Upper lobe of left lung (tissue), 6 donors: ENCODE measurements around the gene YWHAE. TPM values are rescaled to one million over a fixed set of nuclear protein-coding genes. Genes with fewer than 3 reads are reported as not detected.

Experiments
- ATAC-seq, 2 donors: fragments of 200-7000 bp; cut with Tn5 transposase; one replicate each; pipeline ENCODE4 v1.9.1; 2022; ENCODE audit warnings: mild to moderate bottlenecking in 2 of 2, moderate library complexity in 2 of 2; ENCODE audit not compliant: low FRiP score in 2 of 2
- DNase-seq, 2 donors: peaks; one replicate each; pipeline ENCODE4 v3.0.0-alpha.2; 2019 to 2020
- H3K27ac ChIP-seq, 4 donors: fragments of 200-600 bp; sonication (generic); one replicate each; pipeline ENCODE4 v1.5.1; 2016 to 2019
- H3K27me3 ChIP-seq, 4 donors: fragments of 200-600 bp; sonication (generic); one replicate each; pipeline ENCODE4 v1.5.1; 2017 to 2019
- H3K36me3 ChIP-seq, 4 donors: fragments of 200-600 bp; sonication (generic); one replicate each; pipeline ENCODE4 v1.5.1; 2016 to 2019
- H3K4me1 ChIP-seq, 4 donors: fragments of 200-600 bp; sonication (generic); one replicate each; pipeline ENCODE4 v1.5.1; 2018 to 2019
- H3K4me3 ChIP-seq, 4 donors: fragments of 200-600 bp; sonication (generic); one replicate each; pipeline ENCODE4 v1.5.1; 2017 to 2019; ENCODE audit warnings: mild to moderate bottlenecking in 2 of 4, moderate library complexity in 1 of 4
- H3K9me3 ChIP-seq, 4 donors: fragments of 200-600 bp; sonication (generic); one replicate each; pipeline ENCODE4 v1.5.1; 2018 to 2019
- EP300 ChIP-seq, 4 donors: sonication (generic); formaldehyde crosslinking; IDR thresholded peaks; one replicate each; pipeline ENCODE4 v1.5.1; 2017; ENCODE audit warnings: antibody characterized with exemption in 4 of 4, control low read depth in 2 of 4
- POLR2A ChIP-seq, 4 donors: fragments of 450-650 bp; IDR thresholded peaks; one replicate each; pipeline ENCODE4 v1.5.1; 2016 to 2017; ENCODE audit warnings: antibody characterized with exemption in 4 of 4, mild to moderate bottlenecking in 2 of 4
- POLR2AphosphoS5 ChIP-seq, 2 donors: sonication (generic); formaldehyde crosslinking; IDR thresholded peaks; one replicate each; pipeline ENCODE4 v1.5.1; 2017; ENCODE audit warnings: antibody characterized with exemption in 2 of 2
- WGBS, 2 donors: methylation state at CpG; one replicate each; pipeline ENCODE4 v1.1.5; 2017 to 2018; 5-methylcytosine and 5-hydroxymethylcytosine counted together
- total RNA-seq, 6 donors: library from RNA; depleted of rRNA in 4 of 6; stranded (reverse); fragments of >200 nt in 4 of 6; gene quantifications; one replicate each; pipeline versions ENCODE4 v1.1.0 to v1.2.1, GENCODE V29; 2016 to 2021
- TF ChIP-seq, protein P1 (sequence below), 6 experiments: fragments of 450-650 bp in 4 of 6; fragments of 200-600 bp in 2 of 6; sonication (generic) in 2 of 6; IDR thresholded peaks; one replicate each; pipeline ENCODE4 v1.5.1; 2016 to 2019; ENCODE audit warnings: antibody characterized with exemption in 6 of 6
- donor health status: DM: no; HTN: no; CAD: no; lungs with moderate emphysema.
- donor health status: DM: no; HTN: yes; CAD: no; lungs with severe emphysema.

Gene YWHAE
- total RNA-seq, 6 donors from 2014 or later: 318 to 698 (median 384) TPM

DNA sequence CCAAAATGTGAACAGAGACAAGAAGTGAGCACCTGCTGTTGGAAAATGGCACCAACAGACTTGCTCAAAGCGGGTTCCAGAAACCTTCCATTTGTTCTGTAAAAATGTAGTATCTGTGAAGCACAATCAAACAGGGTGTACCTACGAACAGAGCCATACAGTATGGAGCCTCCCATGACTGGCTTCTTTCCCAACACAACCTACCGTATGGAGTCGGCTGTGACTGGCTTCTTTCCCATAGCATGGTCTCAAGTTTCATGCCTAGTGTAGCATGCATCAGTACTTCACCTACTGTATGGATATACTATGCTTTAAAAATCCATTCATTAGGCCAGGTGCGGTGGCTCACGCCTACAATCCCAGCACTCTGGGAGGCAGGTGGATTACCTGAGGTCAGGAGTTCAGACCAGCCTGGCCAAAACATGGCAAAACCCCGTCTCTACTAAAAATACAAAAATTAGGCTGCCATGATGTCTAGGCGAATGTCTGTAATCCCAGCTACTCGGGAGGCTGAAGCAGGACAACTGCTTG is 26.2 kb downstream of the YWHAE start:
- no peaks in the 10 kb centered on the region for H3K27me3 ChIP-seq
- peaks cover 60 to 88% (median 67%) of the 10 kb centered on the region in 4 donors for H3K4me1 ChIP-seq
- ATAC-seq (no peak), DNase-seq (no peak)
- H3K27ac ChIP-seq: peak overlapping the region in 3 of 4 donors; percentile 4 to 28 (median 11)
- H3K9me3 ChIP-seq: no peaks in the 10 kb centered on the region
- 68 to 73% methylated on average over 9 of the region's 9 CpGs for WGBS, 2 donors
- H3K36me3 ChIP-seq: peaks cover 0 to 20% (median 3%) of the 10 kb centered on the region in 4 donors
- no peak for TF ChIP-seq EP300 (IDR thresholded peaks at IDR 0.05)
- TF ChIP-seq POLR2AphosphoS5 (IDR thresholded peaks at IDR 0.05): no peak
- H3K4me3 ChIP-seq: no peak overlapping the region

DNA sequence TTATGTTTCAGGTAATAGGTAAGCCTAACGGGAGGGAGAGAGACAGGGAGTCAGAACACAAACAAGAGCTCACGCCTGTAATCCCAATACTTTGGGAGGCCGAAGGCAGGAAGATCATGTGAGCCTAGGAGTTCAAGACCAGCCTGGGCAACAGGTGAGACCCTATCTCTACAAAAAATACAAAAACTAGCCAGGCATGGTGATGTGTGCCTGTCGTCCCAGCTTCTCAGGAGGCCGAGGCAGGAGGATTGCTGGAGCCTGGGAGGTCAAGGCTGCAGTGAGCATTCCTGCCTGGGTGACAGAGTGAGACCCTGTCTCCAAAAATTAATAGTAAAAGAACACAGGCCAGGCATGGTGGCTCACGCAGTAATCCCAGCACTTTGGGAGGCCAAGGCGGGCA is 27.4 kb downstream of the YWHAE start:
- H3K4me1 ChIP-seq: peaks cover 51 to 85% (median 57%) of the 10 kb centered on the region in 4 donors
- ATAC-seq (no peak), DNase-seq (no peak)
- H3K27me3 ChIP-seq: no peaks in the 10 kb centered on the region
- H3K4me3 ChIP-seq: no peak overlapping the region
- 86 to 90% methylated on average over 7 of the region's 7 CpGs for WGBS, 2 donors
- H3K9me3 ChIP-seq: no peaks in the 10 kb centered on the region
- peaks cover 0 to 20% (median 3%) of the 10 kb centered on the region in 4 donors for H3K36me3 ChIP-seq
- TF ChIP-seq, protein P1, sequence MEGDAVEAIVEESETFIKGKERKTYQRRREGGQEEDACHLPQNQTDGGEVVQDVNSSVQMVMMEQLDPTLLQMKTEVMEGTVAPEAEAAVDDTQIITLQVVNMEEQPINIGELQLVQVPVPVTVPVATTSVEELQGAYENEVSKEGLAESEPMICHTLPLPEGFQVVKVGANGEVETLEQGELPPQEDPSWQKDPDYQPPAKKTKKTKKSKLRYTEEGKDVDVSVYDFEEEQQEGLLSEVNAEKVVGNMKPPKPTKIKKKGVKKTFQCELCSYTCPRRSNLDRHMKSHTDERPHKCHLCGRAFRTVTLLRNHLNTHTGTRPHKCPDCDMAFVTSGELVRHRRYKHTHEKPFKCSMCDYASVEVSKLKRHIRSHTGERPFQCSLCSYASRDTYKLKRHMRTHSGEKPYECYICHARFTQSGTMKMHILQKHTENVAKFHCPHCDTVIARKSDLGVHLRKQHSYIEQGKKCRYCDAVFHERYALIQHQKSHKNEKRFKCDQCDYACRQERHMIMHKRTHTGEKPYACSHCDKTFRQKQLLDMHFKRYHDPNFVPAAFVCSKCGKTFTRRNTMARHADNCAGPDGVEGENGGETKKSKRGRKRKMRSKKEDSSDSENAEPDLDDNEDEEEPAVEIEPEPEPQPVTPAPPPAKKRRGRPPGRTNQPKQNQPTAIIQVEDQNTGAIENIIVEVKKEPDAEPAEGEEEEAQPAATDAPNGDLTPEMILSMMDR (IDR thresholded peaks at IDR 0.05): no peak
- TF ChIP-seq EP300 (IDR thresholded peaks at IDR 0.05) (no peak), POLR2AphosphoS5 (IDR thresholded peaks at IDR 0.05) (no peak), POLR2A (IDR thresholded peaks at IDR 0.05) (no peak)
- H3K27ac ChIP-seq: no peak overlapping the region

DNA sequence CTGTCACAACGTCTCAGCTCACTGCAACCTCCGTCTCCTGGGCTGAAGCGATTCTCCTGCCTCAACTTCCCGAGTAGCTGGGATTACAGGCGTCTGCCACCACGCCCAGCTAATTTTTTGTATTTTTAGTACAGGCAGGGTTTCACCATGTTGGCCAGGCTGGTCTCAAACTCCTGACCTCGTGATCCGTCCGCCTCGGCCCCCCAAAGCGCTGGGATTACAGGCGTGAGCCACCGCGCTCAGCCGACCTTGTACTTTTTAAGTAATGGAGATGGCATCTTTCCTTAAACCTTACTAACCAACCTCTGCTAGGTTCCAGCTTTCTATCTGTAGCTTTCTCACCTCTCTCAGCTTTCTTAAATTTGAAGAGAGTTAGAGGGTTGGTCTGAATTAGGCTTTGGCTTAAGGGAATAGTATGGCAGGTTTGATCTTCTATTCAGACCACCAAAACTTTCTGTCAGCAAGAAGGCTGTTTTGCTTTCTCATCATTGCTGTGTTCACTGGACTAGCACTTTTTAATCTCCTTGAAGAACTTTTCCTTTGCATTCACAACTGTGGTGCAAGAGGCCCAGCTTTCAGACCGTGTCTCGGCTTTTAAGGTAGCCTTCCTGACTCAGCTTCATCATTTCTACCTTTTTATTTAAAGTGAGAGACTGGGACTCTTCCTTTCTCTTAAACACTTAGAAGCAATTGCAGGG is 28.0 kb downstream of the YWHAE start:
- no peak for TF ChIP-seq EP300 (IDR thresholded peaks at IDR 0.05)
- TF ChIP-seq, protein P1 (IDR thresholded peaks at IDR 0.05): no peak
- no peak for TF ChIP-seq POLR2AphosphoS5 (IDR thresholded peaks at IDR 0.05)
- TF ChIP-seq POLR2A (IDR thresholded peaks at IDR 0.05): no peak
- WGBS, 2 donors: 84 to 85% methylated on average over 17 of the region's 17 CpGs
- Histone ChIP-seq H3K27ac (peak overlapping the region in 1 of 4 donors; percentile 1), H3K4me1 (peaks cover 49 to 85% (median 55%) of the 10 kb centered on the region in 4 donors), H3K36me3 (peaks cover 0 to 15% (median 3%) of the 10 kb centered on the region in 4 donors), H3K4me3 (no peak overlapping the region), H3K9me3 (no peaks in the 10 kb centered on the region), H3K27me3 (no peaks in the 10 kb centered on the region)
- ATAC-seq: no peak
- no peak for DNase-seq

DNA sequence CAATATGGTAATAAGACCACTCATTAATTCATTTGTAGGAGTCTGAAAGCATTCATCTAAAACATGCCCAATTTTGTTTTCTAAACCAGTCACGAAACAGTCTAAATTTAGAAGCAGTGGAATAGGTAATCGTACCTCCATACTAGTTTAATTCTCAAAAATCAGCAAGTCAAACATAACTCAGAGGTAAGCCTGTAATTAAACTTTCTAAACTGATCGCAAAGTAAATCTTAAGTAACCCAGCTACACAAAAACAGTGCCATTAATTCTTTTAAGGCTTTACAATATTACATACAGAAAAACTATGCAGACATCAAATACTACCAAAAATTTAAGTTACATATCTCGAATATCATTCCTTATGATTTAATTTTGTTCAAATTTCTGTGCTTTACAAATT is 31.4 kb downstream of the YWHAE start:
- no peaks in the 10 kb centered on the region for H3K27me3 ChIP-seq
- no peak for TF ChIP-seq POLR2AphosphoS5 (IDR thresholded peaks at IDR 0.05)
- no peak for TF ChIP-seq EP300 (IDR thresholded peaks at IDR 0.05)
- TF ChIP-seq, protein P1 (IDR thresholded peaks at IDR 0.05): no peak
- no peak for TF ChIP-seq POLR2A (IDR thresholded peaks at IDR 0.05)
- no peaks in the 10 kb centered on the region for H3K9me3 ChIP-seq
- WGBS, 2 donors: 87 to 88% methylated on average over 4 of the region's 4 CpGs
- ATAC-seq: no peak
- peaks cover 5 to 27% (median 14%) of the 10 kb centered on the region in 4 donors for H3K36me3 ChIP-seq
- no peak for DNase-seq
- H3K4me3 ChIP-seq: no peak overlapping the region
- H3K27ac ChIP-seq: no peak overlapping the region
- peaks cover 33 to 70% (median 44%) of the 10 kb centered on the region in 4 donors for H3K4me1 ChIP-seq

DNA sequence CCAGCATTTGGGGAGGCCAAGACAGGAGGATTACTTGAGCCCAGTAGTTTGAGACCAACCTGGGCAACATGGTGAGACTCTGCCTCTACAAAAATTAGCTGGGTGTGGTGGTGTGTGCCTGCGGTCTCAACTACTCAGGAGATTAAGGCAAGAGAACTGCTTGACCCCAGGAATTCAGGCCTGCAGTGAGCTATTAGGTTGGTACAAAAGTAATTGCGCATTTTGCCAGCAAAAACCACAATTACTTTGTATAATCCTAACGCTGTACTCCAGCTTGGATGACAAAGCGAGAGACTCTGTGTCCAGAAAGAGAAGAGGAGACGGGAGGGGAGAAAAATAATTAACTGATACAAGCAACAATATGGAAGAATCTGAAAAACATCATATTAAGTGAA is 32.7 kb downstream of the YWHAE start:
- Histone ChIP-seq H3K9me3 (no peaks in the 10 kb centered on the region), H3K4me3 (no peak overlapping the region), H3K27me3 (no peaks in the 10 kb centered on the region), H3K4me1 (peaks cover 34 to 70% (median 49%) of the 10 kb centered on the region in 4 donors), H3K36me3 (peaks cover 5 to 24% (median 13%) of the 10 kb centered on the region in 4 donors), H3K27ac (peak overlapping the region in 2 of 4 donors; percentile 14 to 39)
- no peak for TF ChIP-seq POLR2A (IDR thresholded peaks at IDR 0.05)
- TF ChIP-seq, protein P1 (IDR thresholded peaks at IDR 0.05): no peak
- TF ChIP-seq EP300 (IDR thresholded peaks at IDR 0.05): no peak
- no peak for TF ChIP-seq POLR2AphosphoS5 (IDR thresholded peaks at IDR 0.05)
- DNase-seq (no peak), ATAC-seq (no peak)
- 51 to 77% methylated on average over 5 of the region's 5 CpGs for WGBS, 2 donors
